GM23338 (cell line): Measurements from ENCODE around the gene MYO6. TPM values are rescaled to one million over a fixed set of nuclear protein-coding genes. Genes with fewer than 3 reads are reported as not detected.

Experiments
- ATAC-seq: fragments of 200-7000 bp; cut with Tn5 transposase; 3 replicates; pipeline ENCODE4 v1.9.1; 2020
- DNase-seq: peaks from one replicate; pipeline ENCODE4 v3.0.0-alpha.2; 2015; ENCODE audit warnings: low spot score
- H2AFZ ChIP-seq: fragments of 200-600 bp; sonication (generic); 2 replicates; pipeline ENCODE4 v1.8.0; 2016; ENCODE audit warnings: antibody characterized with exemption, mild to moderate bottlenecking, moderate library complexity
- H3F3A ChIP-seq: fragments of 200-600 bp; sonication (generic); replicated peaks from 2 replicates; pipeline ENCODE4 v1.8.0; 2017; ENCODE audit warnings: antibody characterized with exemption, mixed run types, low read depth
- H3K27ac ChIP-seq: fragments of 200-600 bp; sonication (generic); 2 replicates; pipeline ENCODE4 v1.6.1; 2016; ENCODE audit warnings: low read depth
- H3K27me3 ChIP-seq: fragments of 200-600 bp; sonication (generic); 2 replicates; pipeline ENCODE4 v1.8.0; 2016; ENCODE audit warnings: mild to moderate bottlenecking, mixed run types, moderate library complexity; ENCODE audit not compliant: insufficient read depth
- H3K36me3 ChIP-seq: fragments of 200-600 bp; sonication (generic); 2 replicates; pipeline ENCODE4 v1.8.0; 2016; ENCODE audit warnings: mild to moderate bottlenecking; ENCODE audit not compliant: insufficient read depth
- H3K4me1 ChIP-seq: fragments of 200-600 bp; sonication (generic); 2 replicates; pipeline ENCODE4 v1.8.0; 2016; ENCODE audit warnings: mild to moderate bottlenecking, moderate library complexity; ENCODE audit not compliant: insufficient read depth
- H3K4me2 ChIP-seq: fragments of 200-600 bp; sonication (generic); 2 replicates; pipeline ENCODE4 v1.7.1; 2017; ENCODE audit warnings: mixed run types
- H3K4me3 ChIP-seq: fragments of 200-600 bp; sonication (generic); 2 replicates; pipeline ENCODE4 v1.6.1; 2016; ENCODE audit warnings: mixed run types
- H3K79me2 ChIP-seq: fragments of 200-600 bp; sonication (generic); replicated peaks from 2 replicates; pipeline ENCODE4 v1.8.0; 2017; ENCODE audit warnings: mild to moderate bottlenecking; ENCODE audit not compliant: insufficient read depth
- H3K9me2 ChIP-seq: fragments of 200-600 bp; sonication (generic); 2 replicates; pipeline ENCODE4 v1.8.0; 2017; ENCODE audit not compliant: insufficient read depth
- H4K20me1 ChIP-seq: fragments of 200-600 bp; sonication (generic); replicated peaks from 2 replicates; pipeline ENCODE4 v1.8.0; 2017; ENCODE audit warnings: mild to moderate bottlenecking; ENCODE audit not compliant: insufficient read depth
- H3K27ac Mint-ChIP-seq: 2 replicates; pipeline ENCODE4 v1.8.0; 2020; ENCODE audit warnings: inconsistent platforms, mild to moderate bottlenecking, moderate library complexity, mixed read lengths
- H3K27me3 Mint-ChIP-seq: 3 replicates; pipeline ENCODE4 v1.8.0; 2022; ENCODE audit warnings: low read depth, mild to moderate bottlenecking, moderate library complexity, mixed read lengths, inconsistent platforms; ENCODE audit not compliant: insufficient read depth, poor library complexity
- H3K36me3 Mint-ChIP-seq: 3 replicates; pipeline ENCODE4 v1.8.0; 2021; ENCODE audit warnings: low read depth, mild to moderate bottlenecking, inconsistent platforms, moderate library complexity, mixed read lengths
- H3K4me1 Mint-ChIP-seq: 3 replicates; pipeline ENCODE4 v1.8.0; 2020; ENCODE audit warnings: mild to moderate bottlenecking, inconsistent platforms, mixed read lengths
- H3K4me3 Mint-ChIP-seq: 3 replicates; pipeline ENCODE4 v1.8.0; 2021; ENCODE audit warnings: moderate library complexity, mild to moderate bottlenecking, inconsistent platforms, mixed read lengths
- H3K9me3 Mint-ChIP-seq: 3 replicates; pipeline ENCODE4 v1.8.0; 2020; ENCODE audit warnings: moderate library complexity, mild to moderate bottlenecking, inconsistent platforms, mixed read lengths
- CREB1 ChIP-seq: fragments of 250-450 bp; sonication (Bioruptor Pico); IDR thresholded peaks from 2 replicates; pipeline ENCODE4 v1.5.0; 2020; ENCODE audit warnings: low read depth, mild to moderate bottlenecking, moderate library complexity
- EZH2 ChIP-seq: fragments of 200-600 bp; sonication (generic); IDR thresholded peaks from one replicate; pipeline ENCODE4 v1.8.0; 2017; ENCODE audit warnings: antibody characterized with exemption, mild to moderate bottlenecking, low read depth; ENCODE audit not compliant: unreplicated experiment
- EZH2phosphoT487 ChIP-seq: fragments of 200-600 bp; sonication (generic); IDR thresholded peaks from one replicate; pipeline ENCODE4 v1.8.1; 2018; ENCODE audit warnings: antibody characterized with exemption; ENCODE audit not compliant: unreplicated experiment
- JUNB ChIP-seq: IDR thresholded peaks from one replicate; pipeline ENCODE4 v1.6.1; 2016; ENCODE audit warnings: antibody characterized with exemption; ENCODE audit not compliant: unreplicated experiment
- NANOG ChIP-seq: IDR thresholded peaks from 2 replicates; pipeline ENCODE4 v1.6.1; 2016; ENCODE audit warnings: antibody characterized with exemption, borderline replicate concordance
- POLR2AphosphoS5 ChIP-seq: IDR thresholded peaks from 2 replicates; pipeline ENCODE4 v1.6.1; 2016; ENCODE audit warnings: antibody characterized with exemption, low read depth
- STAT1 ChIP-seq: IDR thresholded peaks from one replicate; pipeline ENCODE4 v1.6.1; 2016; ENCODE audit warnings: antibody characterized with exemption; ENCODE audit not compliant: unreplicated experiment
- ZNF114 ChIP-seq: fragments of 250-450 bp; sonication (Bioruptor Pico); IDR thresholded peaks from 2 replicates; pipeline ENCODE4 v1.5.0; 2020; ENCODE audit warnings: mild to moderate bottlenecking, moderate library complexity
- ZNF331 ChIP-seq: fragments of 250-450 bp; sonication (Bioruptor Pico); IDR thresholded peaks from 2 replicates; pipeline ENCODE4 v1.5.0; 2020; ENCODE audit warnings: low read depth, mild to moderate bottlenecking, moderate library complexity
- ZNF462 ChIP-seq: fragments of 250-450 bp; sonication (Bioruptor Pico); IDR thresholded peaks from 2 replicates; pipeline ENCODE4 v1.5.0; 2020; ENCODE audit warnings: mild to moderate bottlenecking, moderate library complexity
- polyA plus RNA-seq: library from polyadenylated mRNA; unstranded; fragments of >200 nt; fragmentation: Nextera tagmentation; extraction: Ambion mirVana; gene quantifications from 2 replicates; pipeline ENCODE4 v1.2.1, GENCODE V29; 2016
- total RNA-seq: library from RNA; depleted of rRNA; stranded (reverse); fragments of >200 nt; shearing (Covaris generic); gene quantifications from 2 replicates; pipeline ENCODE4 v1.2.3, GENCODE V29; 2014
- TF ChIP-seq, protein P1 (sequence below): IDR thresholded peaks from one replicate; pipeline ENCODE4 v1.6.1; 2018; ENCODE audit warnings: antibody characterized with exemption; ENCODE audit not compliant: unreplicated experiment
- TF ChIP-seq, protein P2 (sequence below), 2 experiments: fragments of 200-600 bp in 1 of 2; sonication (generic) in 1 of 2; conservative IDR thresholded peaks; 2 replicates each; pipeline versions ENCODE4 v1.5.1 to v1.6.1; 2016 to 2017; ENCODE audit warnings: antibody characterized with exemption in 2 of 2, low read depth in 2 of 2, mild to moderate bottlenecking in 2 of 2, moderate library complexity in 1 of 2

The MYO6 gene
- total and polyA plus RNA-seq, 2 experiments from 2014 or later: 21.8 to 33.0 TPM

GRCh38 chr6:75760320-75760719, 11.3 kb downstream of the MYO6 start:
- no peak overlapping the region for H3K27ac Mint-ChIP-seq
- TF ChIP-seq CREB1 (CRISPR knock-in tag) (no peak), JUNB (no peak), ZNF462 (CRISPR knock-in tag) (no peak), STAT1 (no peak), NANOG (no peak), EZH2phosphoT487 (no peak), ZNF114 (CRISPR knock-in tag) (no peak), POLR2AphosphoS5 (no peak), EZH2 (no peak), ZNF331 (CRISPR knock-in tag) (no peak)
- TF ChIP-seq, protein P1, sequence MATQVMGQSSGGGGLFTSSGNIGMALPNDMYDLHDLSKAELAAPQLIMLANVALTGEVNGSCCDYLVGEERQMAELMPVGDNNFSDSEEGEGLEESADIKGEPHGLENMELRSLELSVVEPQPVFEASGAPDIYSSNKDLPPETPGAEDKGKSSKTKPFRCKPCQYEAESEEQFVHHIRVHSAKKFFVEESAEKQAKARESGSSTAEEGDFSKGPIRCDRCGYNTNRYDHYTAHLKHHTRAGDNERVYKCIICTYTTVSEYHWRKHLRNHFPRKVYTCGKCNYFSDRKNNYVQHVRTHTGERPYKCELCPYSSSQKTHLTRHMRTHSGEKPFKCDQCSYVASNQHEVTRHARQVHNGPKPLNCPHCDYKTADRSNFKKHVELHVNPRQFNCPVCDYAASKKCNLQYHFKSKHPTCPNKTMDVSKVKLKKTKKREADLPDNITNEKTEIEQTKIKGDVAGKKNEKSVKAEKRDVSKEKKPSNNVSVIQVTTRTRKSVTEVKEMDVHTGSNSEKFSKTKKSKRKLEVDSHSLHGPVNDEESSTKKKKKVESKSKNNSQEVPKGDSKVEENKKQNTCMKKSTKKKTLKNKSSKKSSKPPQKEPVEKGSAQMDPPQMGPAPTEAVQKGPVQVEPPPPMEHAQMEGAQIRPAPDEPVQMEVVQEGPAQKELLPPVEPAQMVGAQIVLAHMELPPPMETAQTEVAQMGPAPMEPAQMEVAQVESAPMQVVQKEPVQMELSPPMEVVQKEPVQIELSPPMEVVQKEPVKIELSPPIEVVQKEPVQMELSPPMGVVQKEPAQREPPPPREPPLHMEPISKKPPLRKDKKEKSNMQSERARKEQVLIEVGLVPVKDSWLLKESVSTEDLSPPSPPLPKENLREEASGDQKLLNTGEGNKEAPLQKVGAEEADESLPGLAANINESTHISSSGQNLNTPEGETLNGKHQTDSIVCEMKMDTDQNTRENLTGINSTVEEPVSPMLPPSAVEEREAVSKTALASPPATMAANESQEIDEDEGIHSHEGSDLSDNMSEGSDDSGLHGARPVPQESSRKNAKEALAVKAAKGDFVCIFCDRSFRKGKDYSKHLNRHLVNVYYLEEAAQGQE: no peak
- TF ChIP-seq, protein P2, sequence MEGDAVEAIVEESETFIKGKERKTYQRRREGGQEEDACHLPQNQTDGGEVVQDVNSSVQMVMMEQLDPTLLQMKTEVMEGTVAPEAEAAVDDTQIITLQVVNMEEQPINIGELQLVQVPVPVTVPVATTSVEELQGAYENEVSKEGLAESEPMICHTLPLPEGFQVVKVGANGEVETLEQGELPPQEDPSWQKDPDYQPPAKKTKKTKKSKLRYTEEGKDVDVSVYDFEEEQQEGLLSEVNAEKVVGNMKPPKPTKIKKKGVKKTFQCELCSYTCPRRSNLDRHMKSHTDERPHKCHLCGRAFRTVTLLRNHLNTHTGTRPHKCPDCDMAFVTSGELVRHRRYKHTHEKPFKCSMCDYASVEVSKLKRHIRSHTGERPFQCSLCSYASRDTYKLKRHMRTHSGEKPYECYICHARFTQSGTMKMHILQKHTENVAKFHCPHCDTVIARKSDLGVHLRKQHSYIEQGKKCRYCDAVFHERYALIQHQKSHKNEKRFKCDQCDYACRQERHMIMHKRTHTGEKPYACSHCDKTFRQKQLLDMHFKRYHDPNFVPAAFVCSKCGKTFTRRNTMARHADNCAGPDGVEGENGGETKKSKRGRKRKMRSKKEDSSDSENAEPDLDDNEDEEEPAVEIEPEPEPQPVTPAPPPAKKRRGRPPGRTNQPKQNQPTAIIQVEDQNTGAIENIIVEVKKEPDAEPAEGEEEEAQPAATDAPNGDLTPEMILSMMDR (conservative IDR thresholded peaks at IDR 0.05; ENCODE audit: low read depth in 2 of 2): no peak
- no peak overlapping the region for H3K27ac ChIP-seq
- peaks cover 12% of the 10 kb centered on the region for H3K4me1 Mint-ChIP-seq
- no peaks in the 10 kb centered on the region for H3K36me3 ChIP-seq
- DNase-seq: no peak
- H3K79me2 ChIP-seq: peaks cover 6% of the 10 kb centered on the region
- H3K27me3 Mint-ChIP-seq: peaks cover 2% of the 10 kb centered on the region
- H4K20me1 ChIP-seq: peaks cover 12% of the 10 kb centered on the region
- no peaks in the 10 kb centered on the region for H3K9me2 ChIP-seq
- no peak overlapping the region for H3K4me2 ChIP-seq
- no peak overlapping the region for H3K4me3 ChIP-seq
- H3K4me3 Mint-ChIP-seq: no peak overlapping the region
- no peak for ATAC-seq
- no peaks in the 10 kb centered on the region for H3K27me3 ChIP-seq
- no peaks in the 10 kb centered on the region for H3F3A ChIP-seq
- H3K9me3 Mint-ChIP-seq: no peaks in the 10 kb centered on the region
- H3K36me3 Mint-ChIP-seq: no peaks in the 10 kb centered on the region; the same call in 2 of the 3 replicates
- no peak overlapping the region for H2AFZ ChIP-seq
- H3K4me1 ChIP-seq: peaks cover 6% of the 10 kb centered on the region; the same call in 1 of the 2 replicates
